K562 (cell line): ENCODE data around the gene ZSCAN29. TPM values are rescaled to one million over a fixed set of nuclear protein-coding genes. Genes with fewer than 3 reads are reported as not detected.
A peak's percentile ranks its signal among the peaks of the same experiment; 100 is the strongest.

Experiments used
- ATF6 ChIP-seq: sonication (generic); formaldehyde crosslinking; IDR thresholded peaks from 2 replicates; pipeline ENCODE4 v1.4.0; 2020; ENCODE audit warnings: mild to moderate bottlenecking, missing genetic modification reagents
- CXXC5 ChIP-seq: fragments of 250-450 bp; sonication (Bioruptor Pico); IDR thresholded peaks from 2 replicates; pipeline ENCODE4 v1.8.0; 2022; ENCODE audit warnings: inconsistent platforms, mild to moderate bottlenecking, moderate library complexity
- DEAF1 ChIP-seq: fragments of 450-650 bp; formaldehyde crosslinking; IDR thresholded peaks from 2 replicates; pipeline ENCODE4 v1.4.0; 2020; ENCODE audit warnings: mild to moderate bottlenecking, moderate library complexity
- ELF2 ChIP-seq: fragments of 250-450 bp; sonication (Bioruptor Pico); IDR thresholded peaks from 2 replicates; pipeline ENCODE4 v1.5.0; 2021; ENCODE audit warnings: mild to moderate bottlenecking
- ELF4 ChIP-seq: fragments of 450-650 bp; formaldehyde crosslinking; IDR thresholded peaks from 2 replicates; pipeline ENCODE4 v1.4.0; 2022; ENCODE audit warnings: missing genetic modification characterization
- ETV1 ChIP-seq: fragments of 450-650 bp; conservative IDR thresholded peaks from 2 replicates; pipeline ENCODE4 v1.6.1; 2016; ENCODE audit warnings: missing genetic modification characterization, control low read depth, low read depth, missing compliant biosample characterization
- FUS ChIP-seq: fragments of 200-400 bp; formaldehyde crosslinking; optimal IDR thresholded peaks from 2 replicates; pipeline ENCODE3; 2017; ENCODE audit warnings: low read depth, low read length
- LCOR ChIP-seq: sonication (generic); formaldehyde crosslinking; IDR thresholded peaks from 2 replicates; pipeline ENCODE4 v1.8.0; 2022; ENCODE audit warnings: mild to moderate bottlenecking, missing genetic modification reagents
- NONO ChIP-seq, 2 experiments: fragments of 200-400 bp in 1 of 2; fragments of 450-650 bp in 1 of 2; formaldehyde crosslinking in 1 of 2; IDR thresholded peaks; 2 replicates each; pipeline ENCODE4 v1.6.1; 2017; ENCODE audit warnings: low read depth in 2 of 2, mild to moderate bottlenecking in 2 of 2, moderate library complexity in 2 of 2, low read length in 1 of 2
- NRF1 ChIP-seq, 2 experiments: fragments of 450-650 bp; IDR thresholded peaks in 1 of 2; conservative IDR thresholded peaks in 1 of 2; 2 replicates each; pipeline ENCODE4 v1.6.1; 2014; ENCODE audit warnings: mild to moderate bottlenecking in 2 of 2
- RBBP5 ChIP-seq: fragments of 200-600 bp; sonication (generic); IDR thresholded peaks from 2 replicates; pipeline ENCODE4 v1.6.1; 2012; ENCODE audit warnings: borderline replicate concordance, mild to moderate bottlenecking, low read length, control low read depth, inconsistent platforms; ENCODE audit not compliant: insufficient read depth, poor library complexity, severe bottlenecking
- SMC3 ChIP-seq: conservative IDR thresholded peaks from 2 replicates; pipeline ENCODE4 v1.6.1; 2011; ENCODE audit warnings: low read depth, low read length, improper control_type of control experiment; ENCODE audit not compliant: insufficient read depth
- SP2 ChIP-seq: IDR thresholded peaks from 2 replicates; pipeline ENCODE4 v1.6.1; 2011; ENCODE audit warnings: mild to moderate bottlenecking, low read depth, low read length, moderate library complexity; ENCODE audit not compliant: poor library complexity, severe bottlenecking; ENCODE audit errors: extremely low read depth
- SREBF2 ChIP-seq: sonication (generic); formaldehyde crosslinking; IDR thresholded peaks from 2 replicates; pipeline ENCODE4 v1.4.0; 2020; ENCODE audit warnings: mild to moderate bottlenecking, missing genetic modification reagents
- TAF1 ChIP-seq: IDR thresholded peaks from 2 replicates; pipeline ENCODE4 v1.6.1; 2011; ENCODE audit warnings: mild to moderate bottlenecking, low read length, moderate library complexity; ENCODE audit not compliant: insufficient read depth, control insufficient read depth, severe bottlenecking; ENCODE audit errors: extremely low read depth
- TCF7 ChIP-seq: sonication (generic); IDR thresholded peaks from 2 replicates; pipeline ENCODE4 v1.6.1; 2016; ENCODE audit warnings: antibody characterized with exemption, borderline replicate concordance
- TFAP4 ChIP-seq: sonication (generic); formaldehyde crosslinking; IDR thresholded peaks from 2 replicates; pipeline ENCODE4 v1.8.0; 2022; ENCODE audit warnings: missing genetic modification reagents, mild to moderate bottlenecking, moderate library complexity, borderline replicate concordance
- ZBTB2 ChIP-seq: fragments of 450-650 bp; IDR thresholded peaks from 2 replicates; pipeline ENCODE4 v1.6.1; 2016; ENCODE audit warnings: antibody characterized with exemption
- ZFX ChIP-seq: sonication (generic); formaldehyde crosslinking; IDR thresholded peaks from 2 replicates; pipeline ENCODE4 v1.8.0; 2022; ENCODE audit warnings: mild to moderate bottlenecking, missing genetic modification reagents, moderate library complexity
- ZZZ3 ChIP-seq: fragments of 450-650 bp; IDR thresholded peaks from 2 replicates; pipeline ENCODE4 v1.6.1; 2016; ENCODE audit warnings: antibody characterized with exemption, mild to moderate bottlenecking, moderate library complexity
- polyA plus RNA-seq, 8 experiments: library from polyadenylated mRNA; depleted of rRNA in 4 of 8; stranded (reverse) in 5 of 8; unstranded in 3 of 8; fragments of >200 nt; fragmentation: Nextera tagmentation in 2 of 8; fragmentation: Illumina TruSeq in 1 of 8; extraction: Ambion mirVana in 2 of 8; extraction: Trizol in 1 of 8; gene quantifications; 2 replicates each; pipeline versions ENCODE4 v1.2.1 to v1.2.3, GENCODE V29; 2011 to 2014; ENCODE audit warnings: inconsistent platforms in 1 of 8, missing spikeins in 1 of 8
- total RNA-seq, 7 experiments: library from RNA; depleted of rRNA in 6 of 7; stranded (reverse); fragments of >200 nt in 6 of 7; fragmentation: Illumina TruSeq in 2 of 7; extraction: Trizol in 2 of 7; gene quantifications; 2 replicates each; pipeline versions ENCODE4 v1.2.1 to v1.2.3, GENCODE V29; 2011 to 2021; ENCODE audit warnings: low replicate concordance in 1 of 7

The ZSCAN29 gene
- total and polyA plus RNA-seq, 9 of the 15 experiments (the other 6 are each of a cell fraction or from before 2014, with no cell fraction given), result 2.5 to 28.6 (median 19.7) TPM

DNA sequence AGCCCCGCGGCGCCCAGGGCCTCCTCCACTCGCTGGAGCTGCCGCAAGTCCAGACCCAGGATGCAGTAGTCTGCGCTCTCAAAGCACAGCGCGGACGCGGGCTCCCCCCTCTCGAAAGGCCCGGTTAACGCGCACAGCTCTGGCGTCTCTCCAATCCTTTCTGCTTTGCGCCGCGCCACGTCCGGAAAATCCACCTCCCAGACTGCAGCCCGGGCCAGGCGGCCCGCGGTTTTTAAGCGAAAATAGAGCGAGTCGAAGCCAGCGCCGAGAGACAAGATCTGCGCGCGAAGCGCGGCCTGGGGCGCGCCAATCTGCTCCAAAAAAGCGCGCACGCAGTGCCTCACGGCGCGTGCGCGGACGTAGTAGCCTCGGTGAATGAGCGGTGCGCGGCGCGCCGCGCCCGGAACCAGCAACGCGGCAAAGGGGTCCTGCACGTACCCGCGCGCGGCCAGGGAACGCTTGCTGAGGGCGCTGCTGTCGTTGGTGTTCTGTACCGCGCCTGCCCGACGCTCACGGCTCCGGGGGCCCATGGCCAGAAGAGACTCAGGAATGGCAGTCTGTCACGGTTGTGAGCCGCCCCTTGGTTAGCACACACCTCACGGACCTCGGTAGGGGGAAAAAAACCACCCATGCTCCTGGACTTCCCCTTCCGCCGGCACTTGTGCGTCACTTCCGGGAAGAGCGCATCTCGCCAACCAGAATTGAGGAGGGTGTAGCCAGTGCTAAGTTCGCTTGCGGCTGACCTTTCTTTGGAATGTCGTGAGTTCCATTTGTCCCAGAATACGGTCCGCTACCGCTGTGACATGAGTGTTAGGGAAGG is 40.7 kb downstream of the ZSCAN29 start, which contains the start of gene LCMT2 (continued):
- TF ChIP-seq ZBTB2 (peak; percentile 72), CXXC5 (peak; percentile 98), ZFX (CRISPR knock-in tag) (peak; percentile 90), TCF7 (no peak), SMC3 (no peak), ETV1 (tag) (peak; percentile 80; the same call in 1 of the 2 replicates), ELF2 (peak; percentile 79; the same call in 1 of the 2 replicates), NRF1 (conservative IDR thresholded peaks at IDR 0.05 in 1 of 2, IDR thresholded peaks at IDR 0.05 in 1 of 2) (peak; percentile 94 to 95), ATF6 (CRISPR knock-in tag) (peak; percentile 85), ELF4 (CRISPR knock-in tag) (peak; percentile 67; the same call in 1 of the 2 replicates), TAF1 (peak; percentile 53), RBBP5 (peak; percentile 78), ZZZ3 (peak; percentile 43; the same call in 1 of the 2 replicates), DEAF1 (0 out of 2 replicates have a peak, but pooled peaks have one; percentile 11), SP2 (no peak), TFAP4 (CRISPR knock-in tag) (peak; percentile 72; the same call in 1 of the 2 replicates), NONO (IDR thresholded peaks at IDR 0.05; ENCODE audit: low read depth in 2 of 2, low read length in 1 of 2) (peak in 1 of 2 experiments; percentile 59; a peak in 1 of 4 replicates), LCOR (CRISPR knock-in tag) (peak; percentile 73; the same call in 1 of the 2 replicates), FUS (peak; percentile 81), SREBF2 (CRISPR knock-in tag) (0 out of 2 replicates have a peak, but pooled peaks have one; percentile 79)
